HG02943 (cell line): ENCODE results near the gene FBXO39.
"Not testable (repeated sequence)": the region's sequence is repeated elsewhere in the genome, so short reads cannot be mapped to it uniquely, and the experiment has no call there.

Source experiments
- ATAC-seq: cut with Tn5 transposase; IDR thresholded peaks from one replicate; pipeline ENCODE4 v1.9.1; 2021; ENCODE audit warnings: mild to moderate bottlenecking, low read depth, moderate library complexity; ENCODE audit not compliant: unreplicated experiment

Gene FBXO39

DNA sequence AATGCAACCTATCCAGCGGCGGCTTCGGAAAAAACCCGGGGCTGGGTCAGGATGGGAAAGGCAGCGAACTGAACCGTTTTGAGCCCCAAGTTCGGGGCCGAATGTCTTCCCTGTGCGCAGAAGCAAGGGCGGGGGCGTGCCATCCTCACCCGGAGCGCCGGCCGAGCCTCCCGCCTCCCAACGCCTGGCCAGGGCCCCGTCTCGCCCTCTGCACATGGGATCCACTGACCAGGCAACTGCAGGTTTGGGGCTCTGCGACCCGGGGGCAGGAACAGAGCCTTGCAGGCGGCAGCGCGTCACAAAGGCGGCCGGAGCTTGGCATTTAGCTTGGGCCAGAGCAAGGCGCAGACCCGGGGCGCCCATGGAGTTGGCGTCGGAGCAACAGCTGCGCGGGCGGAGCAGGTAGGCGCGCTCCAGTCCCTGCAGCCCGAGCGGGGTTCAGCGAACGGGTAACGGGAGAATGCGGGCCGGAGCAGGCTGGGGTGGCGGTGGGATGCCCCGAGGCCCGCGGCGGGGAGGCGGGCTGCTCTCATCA is at the start of gene FBXO39:
Gene FBXO39 (plus strand): TSS at position 345 of the 535 bp plus-strand sequence. CDS start 3,654 bp downstream, outside the sequence.
- no peak for ATAC-seq

GRCh38 chr17:6729531-6729930 is 46.5 kb upstream of the FBXO39 start:
- no peak for ATAC-seq

DNA sequence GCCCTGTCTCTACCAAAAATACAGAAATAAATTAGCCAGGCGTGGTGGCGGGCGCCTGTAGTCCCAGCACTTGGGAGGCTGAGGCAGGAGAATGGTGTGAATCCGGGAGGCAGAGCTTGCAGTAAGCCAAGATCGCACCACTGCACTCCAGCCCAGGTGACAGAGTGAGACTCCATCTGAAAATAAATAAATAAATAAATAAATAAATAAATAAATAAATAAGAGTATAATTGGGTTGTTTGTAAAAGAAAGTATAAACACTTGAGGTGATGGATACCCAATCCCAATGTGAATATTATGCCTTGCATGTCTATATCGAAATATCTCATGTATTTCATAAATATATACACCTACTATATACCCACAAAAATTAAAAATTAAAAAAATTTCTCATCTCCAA is 29.4 kb upstream of the FBXO39 start:
- ATAC-seq: not testable (repeated sequence)

DNA sequence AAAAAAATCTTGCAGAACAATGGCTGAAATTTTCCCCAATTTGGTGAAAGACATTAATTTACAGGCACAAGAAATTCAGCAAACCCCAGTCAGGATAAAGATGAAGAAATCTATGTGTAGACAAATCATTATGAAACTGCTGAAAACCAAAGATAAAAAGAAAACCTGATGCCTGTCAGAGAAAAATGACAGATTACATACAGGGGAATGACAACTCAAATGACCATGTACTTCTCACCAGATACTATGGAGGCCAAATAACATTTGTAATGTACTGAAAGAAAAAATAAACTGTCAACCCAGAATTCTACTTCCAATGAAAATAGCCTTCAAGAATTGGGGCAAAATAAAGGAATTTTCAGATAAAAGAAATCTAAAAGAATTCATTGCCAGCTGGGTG is 27.4 kb upstream of the FBXO39 start:
- no peak for ATAC-seq

GRCh38 chr17:6749519-6749918 is 26.5 kb upstream of the FBXO39 start:
- no peak for ATAC-seq

DNA sequence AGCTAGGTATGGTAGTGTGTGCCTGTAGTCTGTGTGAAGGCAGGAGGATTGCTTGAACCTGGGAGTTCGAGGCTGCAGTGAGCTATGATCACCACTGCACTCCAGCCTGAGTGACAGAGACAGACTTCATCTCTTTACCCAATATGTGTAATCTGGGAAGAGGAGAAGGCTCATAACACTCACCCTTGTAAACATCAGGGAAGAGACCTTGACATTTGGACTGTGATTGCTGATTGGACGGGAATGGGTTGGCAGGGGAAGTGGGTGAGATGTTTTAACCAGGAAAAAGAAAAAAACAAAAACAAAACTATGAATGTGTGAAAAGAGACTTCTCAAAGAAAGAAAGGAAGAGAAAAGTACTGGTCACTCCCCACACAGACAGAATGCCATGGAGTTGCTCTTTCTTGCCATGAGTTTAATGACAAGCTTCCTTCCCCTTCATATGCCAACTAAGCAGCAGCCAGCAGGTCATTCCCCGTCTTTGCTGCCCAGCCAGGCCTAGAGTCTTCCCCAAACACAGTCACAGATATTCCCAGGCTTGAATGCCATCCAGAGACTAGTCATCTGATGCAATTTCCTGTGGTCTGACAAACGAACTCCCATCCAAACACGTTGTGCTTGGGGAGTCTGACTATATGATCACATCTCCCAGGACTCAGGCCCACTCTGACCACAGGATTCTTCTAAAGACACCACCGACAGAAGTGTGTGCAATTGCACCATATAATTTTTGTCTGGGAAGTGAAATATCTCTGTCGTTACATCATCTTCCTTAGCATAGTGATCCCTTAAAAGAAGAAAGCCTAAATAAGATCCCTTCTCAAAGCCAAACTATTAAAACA is 23.7 kb upstream of the FBXO39 start:
- no peak for ATAC-seq

- no peak for ATAC-seq
These were observed 23.0 kb upstream of the FBXO39 start for GRCh38 chr17:6753006-6753445.

DNA sequence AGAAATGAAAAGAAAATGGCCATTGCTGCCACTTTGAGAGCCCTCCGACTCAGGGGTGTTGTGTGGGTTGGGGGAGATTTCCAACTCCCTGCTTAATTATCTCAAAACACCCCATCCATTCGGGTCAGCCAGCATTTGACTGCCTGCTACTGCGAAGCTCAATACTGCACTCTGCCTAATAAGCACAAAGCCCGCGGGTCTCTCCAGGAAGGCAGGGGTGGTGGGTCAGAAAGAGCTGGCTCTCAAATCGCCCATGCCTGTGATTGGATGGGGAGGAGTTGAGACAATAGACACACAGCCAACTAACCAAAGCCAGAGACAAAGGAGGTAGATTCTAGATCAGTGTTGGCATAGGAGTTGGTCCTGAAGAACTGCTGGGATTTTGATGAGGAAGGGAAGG is 22.5 kb upstream of the FBXO39 start:
- ATAC-seq: no peak

GRCh38 chr17:6755281-6755680 is 20.7 kb upstream of the FBXO39 start:
- ATAC-seq: no peak

GRCh38 chr17:6755731-6756184 is 20.3 kb upstream of the FBXO39 start, which contains the start of gene XAF1:
Gene XAF1, plus strand, starts transcription at chr17:6756046. Its CDS starts 33 bp downstream, at chr17:6756079.
- ATAC-seq: no peak

- no peak for ATAC-seq
These were observed 19.5 kb upstream of the FBXO39 start for GRCh38 chr17:6756425-6757031.

DNA sequence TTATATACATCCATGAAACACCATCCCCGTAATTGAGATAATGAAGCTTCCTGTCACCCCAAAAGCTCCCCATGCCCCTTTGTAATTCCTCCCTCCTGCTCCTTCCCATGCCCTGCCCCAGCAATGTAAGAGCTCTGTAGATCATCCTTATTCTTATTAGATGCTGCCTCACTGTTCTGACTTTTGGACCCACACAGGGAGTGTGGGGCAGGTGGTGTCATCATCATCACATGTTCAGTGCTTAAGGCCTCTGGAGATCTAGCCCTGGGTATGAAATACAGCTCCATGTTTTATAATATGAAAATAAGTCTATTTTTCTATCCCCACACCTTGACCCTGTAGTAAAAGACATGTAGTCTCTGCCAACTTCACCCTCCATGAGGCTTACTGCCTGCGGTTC is 18.3 kb upstream of the FBXO39 start:
- no peak for ATAC-seq

- no peak for ATAC-seq
These were observed 14.2 kb upstream of the FBXO39 start for GRCh38 chr17:6761779-6762178.

- ATAC-seq: no peak
These were observed 7.6 kb upstream of the FBXO39 start for GRCh38 chr17:6768447-6768846.

- no peak for ATAC-seq
These were observed 4.0 kb upstream of the FBXO39 start for GRCh38 chr17:6772016-6772415.

DNA sequence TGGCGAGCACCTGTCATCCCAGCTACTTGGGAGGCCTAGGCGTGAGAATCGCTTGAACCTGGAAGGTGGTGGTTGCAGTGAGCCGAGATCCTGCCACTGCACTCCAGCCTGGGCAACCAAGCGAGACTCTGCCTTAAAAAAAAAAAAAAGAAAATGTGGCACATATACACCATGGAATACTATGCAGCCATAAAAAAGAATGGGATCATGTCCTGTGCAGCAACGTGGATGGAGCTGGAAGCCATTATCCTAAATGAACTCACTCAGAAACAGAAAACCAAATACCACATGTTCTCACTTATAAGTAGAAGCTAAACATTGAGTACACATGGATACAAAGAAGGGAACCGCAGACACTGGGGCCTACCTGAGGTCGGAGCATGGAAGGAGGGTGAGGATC is 1.1 kb upstream of the FBXO39 start:
- not testable (repeated sequence) for ATAC-seq

GRCh38 chr17:6779411-6779810 is 3.4 kb downstream of the FBXO39 start:
- ATAC-seq: no peak

GRCh38 chr17:6780001-6780400 is 4.0 kb downstream of the FBXO39 start:
- no peak for ATAC-seq

GRCh38 chr17:6780886-6781285 is 4.9 kb downstream of the FBXO39 start:
- ATAC-seq: no peak

DNA sequence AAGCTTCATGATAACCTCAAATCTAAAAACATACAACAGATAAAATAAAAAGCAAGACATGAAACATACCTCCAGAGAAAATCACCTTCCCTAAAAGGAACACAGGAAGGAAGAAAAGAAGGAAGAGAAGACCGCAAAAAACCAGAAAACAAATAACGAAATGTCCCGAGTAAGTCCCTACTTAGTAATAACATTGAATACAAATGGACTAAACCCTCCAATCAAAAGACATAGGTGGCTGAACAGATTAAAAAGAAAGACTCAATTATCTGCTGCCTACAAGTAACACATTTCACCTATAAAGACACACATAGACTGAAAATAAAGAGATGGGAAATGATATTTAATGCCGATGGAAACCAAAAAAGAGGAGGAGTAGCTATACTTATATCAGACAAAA is 6.2 kb downstream of the FBXO39 start:
- no peak for ATAC-seq

- no peak for ATAC-seq
These were observed 10.6 kb downstream of the FBXO39 start for GRCh38 chr17:6786618-6787017.
